Fibroblast of mammary gland (primary cell): ENCODE results near the gene DOCK4.

Source experiments
- DNase-seq: peaks from one replicate; pipeline ENCODE4 v3.0.0-alpha.2; 2010; ENCODE audit warnings: low read depth
- H3K4me3 ChIP-seq: 2 replicates; pipeline ENCODE4 v1.5.1; 2011; ENCODE audit warnings: low read depth, mild to moderate bottlenecking, low read length, moderate library complexity; ENCODE audit not compliant: control insufficient read depth
- TF ChIP-seq, protein P1 (sequence below): conservative IDR thresholded peaks from 2 replicates; pipeline ENCODE4 v1.5.1; 2011; ENCODE audit warnings: low read depth, low read length, inconsistent platforms; ENCODE audit not compliant: control insufficient read depth, insufficient read depth

The DOCK4 gene

DNA sequence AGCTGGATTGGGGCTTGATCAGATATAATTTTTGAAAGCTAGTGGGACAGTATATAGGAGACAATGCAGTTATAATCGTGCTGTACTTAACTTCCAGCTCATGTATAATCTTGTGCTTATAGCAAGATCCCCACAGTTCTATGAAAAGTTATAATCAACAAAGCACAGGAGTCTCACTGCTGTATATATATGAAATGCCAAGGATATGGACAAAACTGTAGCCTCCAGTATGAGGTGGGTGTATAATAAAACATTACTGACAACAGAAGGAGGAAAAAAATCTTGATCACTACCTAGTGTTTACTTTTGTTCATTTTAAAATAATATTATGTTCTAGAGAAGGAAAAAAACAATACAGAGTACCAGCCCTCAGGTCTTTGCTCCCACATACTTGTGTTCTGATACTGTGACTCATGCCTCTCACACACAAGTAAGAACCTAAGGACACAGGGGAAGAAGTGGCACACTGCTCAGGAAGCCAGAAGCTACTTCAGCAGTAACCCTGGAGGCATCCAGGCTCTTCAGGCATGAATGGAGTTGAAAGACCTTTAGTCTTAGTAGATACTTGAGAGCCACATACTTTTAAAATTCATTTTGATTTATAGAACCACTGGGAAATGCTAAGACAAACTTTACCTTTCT is 378.2 kb downstream of the DOCK4 start:
- H3K4me3 ChIP-seq = no peak overlapping the region
- TF ChIP-seq, protein P1, sequence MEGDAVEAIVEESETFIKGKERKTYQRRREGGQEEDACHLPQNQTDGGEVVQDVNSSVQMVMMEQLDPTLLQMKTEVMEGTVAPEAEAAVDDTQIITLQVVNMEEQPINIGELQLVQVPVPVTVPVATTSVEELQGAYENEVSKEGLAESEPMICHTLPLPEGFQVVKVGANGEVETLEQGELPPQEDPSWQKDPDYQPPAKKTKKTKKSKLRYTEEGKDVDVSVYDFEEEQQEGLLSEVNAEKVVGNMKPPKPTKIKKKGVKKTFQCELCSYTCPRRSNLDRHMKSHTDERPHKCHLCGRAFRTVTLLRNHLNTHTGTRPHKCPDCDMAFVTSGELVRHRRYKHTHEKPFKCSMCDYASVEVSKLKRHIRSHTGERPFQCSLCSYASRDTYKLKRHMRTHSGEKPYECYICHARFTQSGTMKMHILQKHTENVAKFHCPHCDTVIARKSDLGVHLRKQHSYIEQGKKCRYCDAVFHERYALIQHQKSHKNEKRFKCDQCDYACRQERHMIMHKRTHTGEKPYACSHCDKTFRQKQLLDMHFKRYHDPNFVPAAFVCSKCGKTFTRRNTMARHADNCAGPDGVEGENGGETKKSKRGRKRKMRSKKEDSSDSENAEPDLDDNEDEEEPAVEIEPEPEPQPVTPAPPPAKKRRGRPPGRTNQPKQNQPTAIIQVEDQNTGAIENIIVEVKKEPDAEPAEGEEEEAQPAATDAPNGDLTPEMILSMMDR = no peak
- DNase-seq = peak; percentile 49

DNA sequence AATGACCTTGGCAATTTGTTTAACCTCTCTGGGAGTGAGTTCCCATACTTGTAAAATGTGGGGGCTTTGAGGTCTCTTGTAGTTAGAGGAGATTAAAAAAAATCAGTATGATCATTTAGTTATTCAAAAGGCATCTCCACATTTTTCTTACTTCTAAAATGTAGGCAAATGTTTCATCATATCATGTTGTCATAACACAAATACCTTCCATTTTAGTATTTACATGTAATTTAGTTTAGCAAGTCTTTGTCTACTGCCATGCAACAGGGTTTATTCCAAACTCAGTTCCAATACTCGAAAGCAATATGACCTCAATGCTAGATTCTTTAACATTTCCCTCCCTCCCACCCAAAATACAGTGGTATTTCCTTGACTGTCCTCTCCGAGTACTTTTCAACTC is 381.2 kb downstream of the DOCK4 start:
- no peak overlapping the region for H3K4me3 ChIP-seq
- TF ChIP-seq, protein P1 = no peak
- no peak for DNase-seq

DNA sequence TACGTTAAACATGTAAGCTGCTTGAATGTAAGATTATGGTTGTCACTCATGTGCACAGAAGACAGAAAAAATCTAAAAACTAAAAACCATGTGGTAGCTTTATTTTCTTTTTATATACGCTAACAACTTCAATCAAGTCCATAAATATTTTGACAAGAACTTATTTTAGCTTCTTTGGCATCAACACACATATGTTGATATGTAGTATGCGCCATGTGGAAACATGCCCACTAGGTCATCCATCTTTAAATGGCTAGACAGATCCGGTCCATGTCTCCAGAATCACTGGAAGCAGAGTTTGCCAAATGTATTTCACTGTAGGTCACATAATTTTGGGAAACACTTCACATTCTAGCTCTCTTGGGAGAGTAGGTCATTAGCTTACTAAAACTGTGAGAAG is 382.4 kb downstream of the DOCK4 start:
- TF ChIP-seq, protein P1 = no peak
- H3K4me3 ChIP-seq = no peak overlapping the region
- no peak for DNase-seq

DNA sequence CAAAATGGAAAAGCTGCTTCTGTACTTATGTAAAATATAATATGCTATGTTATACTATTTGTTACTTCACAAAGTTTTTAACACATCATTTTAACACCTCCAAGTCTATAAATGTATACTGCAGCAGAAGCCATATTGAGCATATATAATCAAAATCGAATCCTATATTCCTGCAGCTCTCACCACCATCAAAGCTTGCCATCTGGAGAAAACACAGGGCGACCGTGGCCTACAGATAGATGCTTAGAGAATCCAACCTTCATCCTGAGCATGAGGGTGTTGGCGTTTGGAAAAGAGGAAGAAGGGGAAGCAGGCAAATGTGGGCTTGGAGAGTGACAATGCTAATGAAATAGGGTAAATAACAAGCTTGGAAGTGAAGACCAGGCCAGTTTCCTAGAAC is 385.2 kb downstream of the DOCK4 start:
- DNase-seq = no peak
- TF ChIP-seq, protein P1 = no peak
- H3K4me3 ChIP-seq = no peak overlapping the region

DNA sequence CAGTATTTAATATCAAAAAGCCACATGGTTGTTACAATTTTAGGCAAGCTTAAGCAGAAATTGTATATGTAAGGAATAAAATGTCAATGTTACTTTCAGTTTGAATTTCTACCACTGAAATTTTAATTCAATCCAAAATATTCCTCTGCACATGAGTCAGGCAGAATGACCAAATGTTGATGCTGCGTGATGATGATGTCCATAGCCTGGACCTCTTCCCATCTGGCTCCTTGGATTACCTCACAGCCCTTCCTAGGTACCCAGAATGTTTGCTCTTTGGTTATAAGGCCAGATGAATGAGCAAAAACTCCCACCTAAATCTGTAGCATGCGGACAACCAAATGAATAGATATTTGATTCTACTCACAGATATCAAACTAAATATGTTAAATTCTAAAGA is 385.6 kb downstream of the DOCK4 start:
- peak; percentile 48 for DNase-seq
- H3K4me3 ChIP-seq = no peak overlapping the region
- TF ChIP-seq, protein P1 = no peak

DNA sequence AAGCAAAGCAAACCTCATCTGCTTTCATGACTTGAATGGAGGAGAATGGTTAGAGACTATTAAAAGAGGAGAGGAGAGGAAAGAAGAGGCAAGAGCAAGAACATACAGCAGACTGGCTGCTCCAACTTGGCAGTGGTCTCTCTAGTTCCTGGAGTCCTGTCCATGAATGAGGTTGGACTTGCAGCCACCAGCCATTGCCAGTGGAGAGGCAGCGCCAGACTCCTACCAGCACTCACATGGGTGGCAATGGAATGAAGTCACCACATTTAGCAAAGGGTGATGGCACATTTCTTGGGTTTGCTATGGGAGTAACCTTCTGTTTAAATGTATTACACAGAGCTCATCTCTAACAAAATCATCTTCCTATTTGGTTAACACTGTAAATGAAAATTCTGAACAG is 386.1 kb downstream of the DOCK4 start:
- no peak for DNase-seq

More for the DNA sequence above, 386.1 kb downstream of the DOCK4 start:
- TF ChIP-seq, protein P1 = no peak
- no peak overlapping the region for H3K4me3 ChIP-seq
